HG03354 (cell line): ENCODE results near the gene ANKH.
A peak's percentile ranks its signal among the peaks of the same experiment; 100 is the strongest.

ENCODE experiments used
- ATAC-seq: cut with Tn5 transposase; IDR thresholded peaks from one replicate; pipeline ENCODE4 v1.9.1; 2021; ENCODE audit warnings: mild to moderate bottlenecking; ENCODE audit not compliant: unreplicated experiment, poor library complexity, severe bottlenecking

The ANKH gene

DNA sequence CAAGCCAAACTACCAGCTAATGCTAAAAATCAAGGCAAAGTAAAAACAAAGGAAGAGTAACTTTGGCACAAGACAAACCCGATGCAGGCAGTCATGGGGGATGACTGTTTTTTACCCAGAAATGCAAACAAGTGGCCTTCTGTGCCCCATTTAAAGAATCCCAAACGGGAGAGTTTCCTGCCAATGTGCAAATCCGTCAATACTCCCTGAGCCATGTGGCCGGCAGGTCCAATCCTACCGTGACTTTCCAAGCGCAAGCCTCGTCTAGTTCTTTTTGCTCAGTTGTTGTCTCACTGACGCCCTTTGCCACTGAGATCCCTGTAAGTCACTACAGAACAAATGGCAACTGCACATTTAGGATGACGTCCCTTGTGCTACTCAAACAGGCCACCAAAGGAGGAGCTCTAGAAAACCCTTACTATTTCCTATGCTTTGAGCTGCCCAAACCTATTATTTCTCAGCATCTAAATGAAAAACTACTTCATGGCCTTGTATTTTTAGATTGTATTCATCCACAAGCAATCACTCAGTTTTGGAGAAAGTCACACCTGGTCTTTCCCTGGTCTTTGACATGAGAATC lies 163.7 kb downstream of the ANKH start:
- no peak for ATAC-seq

DNA sequence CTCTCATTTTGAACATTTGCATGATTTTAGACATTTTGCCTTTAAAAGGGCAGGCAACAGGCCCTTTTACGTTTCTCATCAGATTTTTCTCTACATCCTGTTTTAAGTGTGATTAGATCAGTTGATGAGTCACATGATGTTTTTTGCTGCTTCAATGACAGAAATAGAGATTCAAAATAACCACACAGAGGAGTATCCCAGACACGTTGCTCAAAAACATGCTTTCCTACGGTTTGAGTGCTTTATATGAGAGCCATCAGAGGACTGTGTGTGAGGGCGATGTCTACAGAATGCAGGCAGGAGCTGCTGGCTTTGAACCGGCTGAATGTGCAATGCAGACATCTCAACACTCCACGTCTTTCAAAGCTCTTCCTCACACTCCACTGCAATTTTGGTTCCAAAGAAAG lies 165.0 kb downstream of the ANKH start:
- ATAC-seq = no peak

DNA sequence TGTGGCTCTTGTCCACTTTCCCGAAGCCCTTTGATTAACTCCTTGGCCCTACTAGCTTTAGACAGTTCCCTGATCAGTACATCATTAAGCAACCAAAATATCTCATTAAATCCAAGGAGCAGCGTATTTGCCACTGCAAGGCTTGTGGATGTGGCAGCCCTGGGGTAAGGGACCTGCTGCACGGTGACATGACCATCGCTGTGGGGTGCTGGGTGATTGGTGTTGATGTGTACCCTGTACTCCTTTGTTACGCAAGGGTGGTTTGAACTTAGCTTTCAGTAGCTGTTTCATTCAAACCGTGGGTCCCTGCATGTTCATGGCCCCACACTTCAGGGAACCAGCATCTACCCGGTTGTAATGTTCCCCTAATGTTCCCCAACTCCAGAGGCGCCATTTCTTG lies 166.0 kb downstream of the ANKH start:
- no peak for ATAC-seq

DNA sequence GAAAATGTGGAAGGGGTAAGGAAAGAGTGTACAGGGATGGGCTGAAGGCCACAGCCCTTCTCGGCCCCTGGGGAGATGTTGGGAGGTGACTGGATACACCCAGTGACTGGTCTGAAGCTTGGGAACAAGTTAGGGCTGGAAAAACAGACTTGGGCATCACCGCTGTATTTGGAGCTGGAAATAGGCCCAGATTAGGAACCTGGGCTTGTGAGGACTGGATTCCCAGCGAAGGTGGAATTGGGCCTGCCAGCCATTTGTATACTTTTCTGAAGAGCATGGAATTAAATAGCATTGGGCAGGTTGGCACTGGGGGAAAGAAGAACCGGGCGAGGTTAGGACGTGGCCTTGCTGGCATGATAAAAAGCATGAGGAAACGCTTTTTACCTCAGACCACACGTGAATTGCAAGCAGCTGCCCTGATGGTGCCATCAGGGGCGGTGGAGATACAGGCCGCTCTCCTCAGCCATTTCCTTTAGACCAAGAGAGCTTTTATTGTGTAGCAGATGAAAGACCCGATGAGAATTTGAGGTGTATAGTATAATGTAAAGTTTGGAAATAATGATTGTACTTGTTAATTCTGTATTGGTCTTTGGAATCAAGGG lies 169.2 kb downstream of the ANKH start:
- no peak for ATAC-seq

DNA sequence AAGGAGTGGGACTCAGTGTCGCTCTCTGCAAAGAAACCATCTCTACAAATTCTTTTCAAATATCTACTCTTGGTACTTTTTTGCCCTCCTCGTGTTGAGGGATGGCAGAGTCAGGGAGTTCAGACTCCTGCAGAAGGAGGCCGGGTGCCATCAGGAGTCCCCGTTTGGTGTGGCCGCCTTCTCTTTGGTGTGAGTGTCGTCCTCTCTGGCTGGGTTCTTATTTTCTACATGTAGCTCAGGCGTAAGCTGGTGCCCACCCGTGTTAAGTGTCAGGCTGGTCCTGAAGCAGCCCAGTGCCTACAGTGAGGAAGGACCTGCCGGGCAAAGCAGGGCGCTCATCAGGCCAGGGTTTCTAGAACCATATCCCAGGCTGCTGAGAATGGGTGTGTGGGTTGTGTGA lies 170.0 kb downstream of the ANKH start:
- no peak for ATAC-seq

DNA sequence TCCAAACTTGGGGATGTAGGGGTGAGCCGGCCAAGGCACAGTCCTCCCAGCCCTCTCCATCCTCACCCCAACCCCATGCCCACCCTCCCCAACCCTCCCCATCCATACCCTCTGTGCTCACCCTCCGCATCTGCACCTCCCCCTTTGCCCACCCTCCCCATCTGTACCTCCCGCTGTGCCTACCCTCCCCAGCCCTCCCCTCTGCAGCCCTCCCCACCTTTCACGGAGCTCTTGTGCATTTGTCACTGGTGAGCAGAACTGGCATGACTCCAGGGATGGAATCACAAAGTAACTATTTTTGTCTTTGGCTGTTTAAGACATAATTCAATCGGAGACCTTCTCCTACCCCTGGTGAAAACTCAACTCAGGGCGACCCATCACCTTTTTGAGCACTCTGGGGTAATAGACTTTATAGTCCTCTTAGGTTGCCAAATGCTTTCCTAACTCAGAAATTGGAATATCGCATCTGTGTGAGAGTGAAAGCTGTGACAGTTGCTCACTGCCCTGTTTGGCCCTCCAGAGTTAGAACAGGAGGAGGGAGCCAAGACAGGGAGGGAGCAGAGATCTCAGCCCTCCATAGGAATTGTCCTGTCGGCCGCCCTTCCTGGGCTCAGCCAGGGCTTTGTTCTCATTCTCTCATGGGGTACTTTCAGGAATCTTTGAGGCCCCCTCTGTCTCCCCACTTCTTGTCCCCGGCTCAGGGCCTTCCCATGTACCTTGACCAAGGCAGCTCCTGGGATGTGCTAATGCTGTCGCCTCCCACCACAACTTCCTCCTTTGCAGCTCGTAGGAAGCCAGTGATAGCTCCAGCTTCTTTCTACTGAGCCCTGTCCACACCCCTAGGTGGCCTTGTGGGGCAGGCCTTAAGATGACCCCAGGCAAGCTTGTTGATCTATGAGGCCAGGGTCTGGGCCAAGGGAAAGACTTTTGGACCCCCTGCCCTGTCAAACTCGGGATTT lies 170.8 kb downstream of the ANKH start:
- ATAC-seq = no peak

DNA sequence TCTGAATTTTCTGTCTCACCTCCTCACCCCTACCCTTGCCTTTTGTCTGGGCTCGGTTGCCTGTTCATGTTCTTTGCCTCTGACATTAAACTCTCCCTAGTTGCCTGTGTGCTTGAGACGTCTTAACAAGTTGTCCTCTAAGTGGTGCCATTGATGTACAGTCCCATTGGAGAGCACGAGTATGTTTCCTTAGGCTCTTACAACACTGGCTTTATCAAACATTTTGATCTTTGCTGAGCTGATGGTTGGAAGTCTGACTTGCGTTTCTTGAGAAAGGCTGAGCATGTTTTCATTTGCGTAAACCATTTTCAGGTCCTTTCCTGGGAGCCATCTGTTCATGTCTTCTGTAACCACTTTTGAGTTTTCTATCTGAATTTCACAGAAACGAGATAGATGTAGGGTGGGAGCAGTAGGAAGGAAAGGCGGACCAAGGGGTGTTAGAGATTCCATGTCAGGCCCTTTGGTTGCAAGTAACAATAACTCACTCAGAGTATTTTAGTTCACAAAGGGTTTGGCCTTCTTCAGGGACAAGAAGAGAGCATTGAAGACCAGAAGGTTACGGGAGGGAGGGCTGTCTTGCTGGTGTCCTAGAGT lies 171.7 kb downstream of the ANKH start:
- ATAC-seq = no peak

DNA sequence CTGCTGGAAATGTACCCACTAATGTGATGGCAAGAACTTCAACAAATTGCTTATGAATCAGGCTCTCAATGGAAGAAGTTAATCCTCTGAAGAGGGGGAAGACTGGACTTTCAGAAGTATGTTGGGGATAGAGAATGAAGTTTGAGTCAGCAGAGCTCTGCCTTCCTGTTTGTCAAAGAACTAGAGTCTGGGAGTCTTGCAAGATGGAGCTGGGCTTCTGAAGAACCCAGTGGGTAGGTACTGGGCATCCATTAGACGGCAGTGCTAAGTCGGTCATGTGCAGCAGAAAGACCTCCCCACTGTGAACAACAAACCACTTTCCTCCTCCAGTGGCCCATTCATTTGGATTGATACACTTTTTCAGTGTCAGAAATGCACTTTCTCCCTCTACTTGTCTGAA lies 172.4 kb downstream of the ANKH start:
- ATAC-seq = no peak

DNA sequence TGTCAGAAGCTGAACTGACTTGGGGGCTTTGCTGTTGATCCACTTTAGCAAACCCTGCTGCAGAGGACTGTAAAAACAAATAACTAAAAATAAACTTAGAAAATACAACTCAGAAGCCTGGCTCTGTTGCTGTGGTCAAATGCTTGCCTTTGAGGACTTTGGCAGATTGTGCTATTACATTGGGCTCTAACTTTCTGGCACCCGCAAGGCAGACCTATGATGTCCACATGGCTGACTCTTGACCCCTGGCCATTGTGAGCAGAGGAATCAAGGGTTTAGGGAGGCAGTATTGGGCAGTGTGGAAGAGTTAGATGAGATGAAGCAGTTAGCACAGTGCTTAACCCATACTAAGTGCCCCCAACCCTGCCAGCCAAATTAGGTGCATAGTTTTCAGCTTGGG lies 173.1 kb downstream of the ANKH start:
- ATAC-seq = no peak

DNA sequence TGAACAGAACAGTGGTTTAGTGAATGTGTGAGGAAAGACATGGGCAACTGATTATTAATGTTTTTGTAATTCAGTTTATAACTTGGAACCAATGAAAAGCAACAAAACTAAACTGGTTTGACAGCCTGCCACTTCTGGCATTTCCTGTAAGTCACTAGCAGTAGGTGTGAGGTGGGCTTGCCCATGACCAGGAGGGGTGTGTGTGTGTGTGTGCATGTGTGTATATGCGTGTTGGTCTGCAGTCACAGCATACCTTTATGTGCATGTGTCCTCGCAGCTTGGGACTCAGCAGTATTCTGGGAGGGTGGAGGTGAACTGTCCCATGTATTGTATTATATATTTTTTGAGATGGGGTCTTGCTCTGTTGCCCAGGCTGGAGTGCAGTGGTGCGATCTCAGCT lies 174.7 kb downstream of the ANKH start:
- ATAC-seq = no peak

DNA sequence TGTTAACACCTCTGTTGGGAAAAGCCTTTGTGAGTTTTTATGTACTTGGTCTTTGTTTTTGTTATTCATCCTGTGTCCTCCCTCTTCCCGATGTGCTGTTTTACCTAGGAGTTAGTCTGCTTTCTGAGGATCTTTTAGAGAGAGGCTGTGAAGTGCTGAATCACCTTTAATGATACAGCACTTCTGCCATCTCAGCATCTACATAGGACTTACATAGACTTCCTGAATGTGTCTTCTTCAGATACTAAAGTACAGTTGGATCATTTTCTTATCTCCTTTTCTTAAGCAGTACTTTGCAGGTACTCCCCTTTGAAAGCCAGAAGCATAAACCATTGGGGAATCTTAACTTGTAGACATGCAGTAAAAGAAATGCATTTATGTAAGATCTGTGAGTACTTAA lies 175.5 kb downstream of the ANKH start:
- ATAC-seq = no peak

DNA sequence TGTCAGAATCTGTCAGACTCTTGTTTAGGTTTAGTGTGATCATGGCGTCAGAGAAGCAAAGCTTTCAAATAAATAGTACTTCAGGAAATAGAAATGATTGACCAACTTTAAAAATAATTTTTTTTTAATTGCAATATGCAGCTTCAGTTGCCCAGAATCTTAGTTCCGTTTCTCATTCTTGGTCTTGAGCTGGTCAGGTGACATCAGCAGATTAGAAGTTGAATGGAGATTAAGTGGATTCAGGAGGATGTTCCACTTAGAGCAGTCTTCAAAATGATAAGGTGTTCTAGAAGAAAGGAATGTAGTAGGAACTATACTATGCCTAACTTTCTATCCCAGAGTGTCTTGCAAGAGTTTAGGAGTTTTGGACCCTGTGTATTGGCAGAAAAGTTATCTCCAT lies 176.4 kb downstream of the ANKH start:
- ATAC-seq = no peak

DNA sequence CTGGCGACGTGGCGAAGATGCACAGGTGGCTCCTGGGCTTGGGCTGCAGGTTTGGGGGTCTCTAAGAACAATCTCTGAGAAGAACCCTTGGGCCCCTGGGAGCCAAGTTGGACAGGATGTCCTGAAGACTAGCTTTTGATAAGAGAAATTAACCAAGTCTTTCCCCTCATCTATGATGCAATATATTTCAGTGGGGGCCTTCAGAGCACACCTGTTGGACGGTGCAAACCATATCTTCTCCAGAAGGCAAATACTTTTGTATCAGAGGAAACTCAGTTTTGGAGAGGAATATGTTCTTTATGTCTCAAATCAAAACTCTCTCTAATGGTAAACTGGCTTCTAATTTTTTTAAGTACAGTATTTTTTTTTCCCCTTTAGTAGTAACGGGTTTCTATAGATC lies 178.5 kb downstream of the ANKH start:
- no peak for ATAC-seq

DNA sequence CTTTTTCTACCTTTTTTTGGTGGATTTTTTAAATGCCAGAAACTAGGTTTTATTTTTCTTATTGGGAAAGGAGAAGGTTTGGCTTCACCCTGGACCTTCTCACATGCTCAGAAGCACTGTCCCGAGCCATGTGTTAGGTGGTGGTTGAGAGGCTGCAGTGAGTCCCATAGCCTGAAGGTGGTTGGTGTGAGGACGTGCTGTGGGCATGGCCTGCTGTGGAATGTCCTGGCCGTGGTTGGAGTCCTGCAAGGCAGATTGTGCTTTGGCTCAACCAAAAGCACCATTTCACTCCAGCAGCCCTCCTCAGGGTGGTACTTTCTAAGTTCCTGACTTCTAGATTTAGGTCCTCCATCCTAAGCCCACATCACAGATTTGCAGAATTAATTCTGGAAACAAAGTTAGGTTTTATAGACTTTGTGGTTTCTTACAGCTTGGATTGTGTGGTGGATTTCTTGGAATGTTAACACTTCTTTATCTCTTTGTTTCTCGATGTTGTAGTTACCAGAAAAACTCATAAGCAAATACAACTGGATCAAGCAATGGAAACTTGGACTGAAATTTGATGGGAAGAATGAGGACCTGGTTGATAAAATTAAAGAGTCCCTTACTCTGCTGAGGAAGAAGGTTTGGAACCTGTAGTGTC lies 184.4 kb downstream of the ANKH start:
- ATAC-seq = no peak

DNA sequence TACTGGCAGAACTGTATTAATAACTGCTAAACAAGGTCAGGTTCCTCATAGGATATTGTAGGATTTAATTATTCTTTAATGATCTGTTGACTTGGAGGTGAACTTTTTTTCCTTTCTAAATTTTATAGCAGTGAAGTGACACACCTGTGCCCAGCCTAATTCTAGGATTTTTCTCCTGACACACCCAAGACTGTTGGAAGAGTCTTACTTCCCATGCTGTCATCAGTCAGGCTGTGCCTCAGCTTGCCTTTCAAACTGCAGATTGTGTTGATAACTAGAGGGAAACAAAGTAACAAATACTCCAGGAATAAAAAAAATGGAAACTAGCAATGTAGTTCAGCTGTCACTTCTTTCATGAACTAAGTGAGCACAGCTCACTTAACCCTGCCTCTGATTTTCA lies 185.1 kb downstream of the ANKH start:
- no peak for ATAC-seq

DNA sequence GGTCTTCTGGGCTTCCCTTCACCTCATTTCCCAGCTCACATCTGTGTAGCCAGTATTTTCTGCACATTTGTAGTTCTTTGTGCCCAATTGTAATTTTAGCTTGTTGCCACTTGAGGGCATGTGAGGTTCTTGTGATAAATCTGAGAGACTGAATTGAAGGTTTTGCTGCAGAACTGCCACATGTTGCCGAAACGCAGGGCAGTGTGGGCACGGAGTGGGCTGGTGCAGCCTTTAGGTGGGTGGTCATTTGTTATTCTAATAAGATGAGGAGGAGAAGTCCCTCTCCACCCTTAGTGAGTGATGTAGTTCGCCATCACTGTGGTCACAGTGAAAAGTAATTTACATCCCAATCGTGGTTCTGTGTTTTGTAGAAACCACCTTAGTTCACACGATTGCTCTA lies 185.8 kb downstream of the ANKH start:
- ATAC-seq = peak; percentile 90

DNA sequence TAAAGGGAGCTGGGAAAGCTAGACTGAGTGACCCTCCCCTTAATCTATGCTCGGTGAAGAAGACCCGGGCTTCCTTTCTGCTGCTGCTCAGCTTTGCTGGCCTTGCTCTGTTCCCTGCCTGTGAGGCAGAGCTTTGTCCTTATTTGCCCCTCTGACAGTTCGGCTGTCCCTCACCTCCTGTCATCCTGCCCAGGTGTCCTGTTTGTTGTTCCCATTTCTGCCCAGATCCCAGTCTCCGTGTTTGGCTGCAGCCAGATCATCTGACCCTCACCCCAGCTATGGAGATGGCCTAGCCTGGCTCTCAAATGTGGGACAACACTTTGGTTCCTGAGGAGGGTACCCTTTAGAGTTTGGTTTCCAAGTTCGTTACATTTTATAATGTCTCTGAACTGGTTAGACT lies 186.8 kb downstream of the ANKH start:
- no peak for ATAC-seq

DNA sequence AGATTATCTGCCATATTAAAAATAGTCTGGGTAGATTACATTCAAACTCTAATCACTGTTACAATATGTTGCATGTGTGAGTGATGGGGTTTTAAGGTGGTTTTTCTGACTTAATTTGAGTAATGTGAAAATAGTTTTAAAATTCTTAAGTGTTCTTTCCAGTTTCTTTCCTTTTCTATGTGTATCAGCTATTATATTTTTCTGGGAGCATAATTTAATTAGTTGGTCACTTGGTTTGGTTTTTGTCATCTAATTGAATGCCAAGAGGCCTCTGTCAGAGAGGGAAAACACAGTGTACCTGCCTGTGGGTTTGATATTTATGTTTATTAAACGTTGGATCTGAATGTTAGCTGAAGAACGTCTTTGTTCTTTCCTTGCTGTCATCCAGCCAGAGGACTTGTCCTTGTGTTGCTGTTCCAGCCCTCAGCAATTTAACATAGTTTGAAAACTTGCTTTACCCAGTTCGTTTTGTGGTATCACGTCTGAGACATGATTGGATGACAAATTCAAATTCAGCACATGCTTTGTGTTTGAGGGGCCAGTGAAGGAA lies 187.6 kb downstream of the ANKH start:
- no peak for ATAC-seq

DNA sequence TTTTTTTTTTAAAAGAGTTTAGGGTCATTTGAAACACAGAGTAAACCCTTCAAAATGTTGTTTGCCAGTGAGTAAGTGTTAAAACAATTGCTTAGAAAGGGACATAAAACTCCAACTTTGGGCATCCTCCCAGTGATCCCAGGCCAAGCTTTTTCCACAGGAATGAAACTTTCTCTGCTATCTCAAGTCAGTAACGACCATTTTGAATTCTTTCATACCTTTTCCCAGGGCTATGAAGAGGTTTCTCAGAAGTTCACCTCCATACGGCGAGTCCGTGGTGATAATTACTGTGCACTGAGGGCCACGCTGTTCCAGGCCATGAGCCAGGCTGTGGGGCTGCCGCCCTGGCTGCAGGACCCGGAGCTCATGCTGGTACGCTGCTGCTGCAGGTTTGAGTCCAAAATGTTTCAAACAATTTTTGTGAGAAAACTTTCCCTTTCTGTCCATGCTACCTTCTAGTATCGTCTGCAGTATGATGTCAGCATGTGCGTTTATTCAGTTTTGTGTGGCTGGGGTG lies 190.3 kb downstream of the ANKH start:
- no peak for ATAC-seq

DNA sequence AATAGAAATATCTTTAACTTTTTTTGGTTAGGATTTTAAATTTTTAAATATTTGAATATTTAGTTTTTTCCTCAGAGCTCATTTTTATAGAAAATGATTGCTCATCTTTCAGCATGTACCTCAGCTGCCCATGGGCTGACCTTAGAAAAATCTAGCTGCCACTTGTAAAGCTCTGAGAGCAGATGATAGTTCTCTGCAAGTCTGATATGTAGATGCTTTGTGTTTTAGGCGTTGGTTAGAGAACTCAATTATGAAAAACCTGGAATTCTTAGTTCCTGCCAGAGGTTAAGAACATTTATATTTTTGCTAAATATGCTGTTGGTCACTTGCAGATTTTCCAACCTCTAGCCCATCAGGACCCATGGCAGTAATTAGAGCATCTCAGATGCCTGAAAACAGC lies 192.0 kb downstream of the ANKH start:
- ATAC-seq = no peak
